GM21528 (cell line): ENCODE measurements around the gene SYT13.

Source experiments
- ATAC-seq: cut with Tn5 transposase; IDR thresholded peaks from one replicate; pipeline ENCODE4 v1.9.1; 2021; ENCODE audit warnings: mild to moderate bottlenecking, moderate library complexity; ENCODE audit not compliant: unreplicated experiment, low FRiP score

The SYT13 gene

DNA sequence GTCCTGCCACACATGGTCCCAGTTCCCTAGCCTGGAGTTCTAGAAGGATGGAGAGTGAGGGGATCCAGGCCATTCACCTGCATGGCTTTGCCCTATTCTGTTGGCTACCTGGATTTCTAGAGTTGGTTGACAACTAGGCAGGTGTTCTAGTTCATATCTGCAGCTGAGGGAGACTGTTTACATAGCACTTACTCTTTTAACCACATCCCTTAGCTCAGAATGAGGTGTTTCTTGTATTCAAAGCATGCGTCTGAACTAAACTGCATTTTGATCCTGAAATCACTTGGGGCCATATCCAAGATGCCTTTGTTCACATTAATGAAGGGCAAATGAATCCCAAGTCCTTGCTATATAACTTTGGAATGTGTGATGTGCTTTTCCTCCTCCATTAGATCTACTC is 60.9 kb downstream of the SYT13 start:
- no peak for ATAC-seq

DNA sequence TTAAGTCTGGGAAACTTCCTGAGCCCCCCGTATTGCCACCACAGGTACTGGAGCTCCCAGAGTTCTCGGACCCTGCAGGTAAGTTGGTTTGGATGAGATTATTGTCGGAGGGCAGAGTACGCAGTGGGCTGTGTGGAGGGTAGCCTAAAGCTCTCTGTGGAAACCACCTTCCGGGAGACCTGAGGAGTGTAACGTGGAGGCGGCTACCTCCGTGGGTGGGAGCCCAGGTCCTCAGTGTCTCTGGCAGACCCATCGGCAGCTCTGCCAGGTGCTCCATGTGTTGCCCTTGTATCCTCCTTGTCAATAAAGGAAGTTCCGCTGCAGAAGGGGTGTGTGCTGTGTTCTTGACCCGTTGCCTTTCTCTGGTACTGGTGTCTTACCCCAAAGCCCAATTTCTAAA is 61.4 kb downstream of the SYT13 start:
- ATAC-seq: no peak

DNA sequence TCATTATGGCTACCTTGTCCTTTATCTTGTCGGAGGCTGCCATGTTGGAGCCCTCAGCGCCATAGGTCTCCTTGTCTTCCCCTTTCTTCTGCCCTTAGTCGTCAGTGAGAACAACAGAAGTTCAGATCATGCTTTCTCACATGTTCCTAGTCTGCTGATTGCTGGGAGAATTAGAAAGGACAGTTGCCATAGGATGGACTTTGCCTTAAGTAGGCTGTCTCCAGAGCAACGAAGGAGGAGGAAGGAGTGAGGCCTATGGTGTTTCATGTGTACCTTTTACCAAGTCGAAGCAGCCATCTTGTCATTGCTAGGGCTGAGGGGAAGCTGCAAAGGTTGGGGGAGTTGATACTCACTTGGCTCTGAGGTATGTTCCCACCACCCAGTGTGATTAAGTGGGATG is 62.6 kb downstream of the SYT13 start:
- no peak for ATAC-seq

DNA sequence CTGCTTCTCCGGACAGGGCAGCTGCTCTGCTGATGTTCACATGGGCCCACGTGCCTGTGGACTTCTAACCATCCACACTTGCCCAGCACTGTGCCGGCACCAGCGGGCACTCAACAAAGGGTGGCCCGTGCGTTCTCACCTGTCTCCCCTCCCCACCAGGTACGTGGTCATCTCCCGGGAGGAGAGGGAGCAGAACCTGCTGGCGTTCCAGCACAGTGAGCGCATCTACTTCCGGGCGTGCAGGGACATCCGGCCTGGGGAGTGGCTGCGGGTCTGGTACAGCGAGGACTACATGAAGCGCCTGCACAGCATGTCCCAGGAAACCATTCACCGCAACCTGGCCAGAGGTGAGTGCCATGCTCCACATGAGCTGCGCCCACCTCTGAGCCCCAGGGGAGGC is 66.7 kb downstream of the SYT13 start:
- ATAC-seq: no peak

DNA sequence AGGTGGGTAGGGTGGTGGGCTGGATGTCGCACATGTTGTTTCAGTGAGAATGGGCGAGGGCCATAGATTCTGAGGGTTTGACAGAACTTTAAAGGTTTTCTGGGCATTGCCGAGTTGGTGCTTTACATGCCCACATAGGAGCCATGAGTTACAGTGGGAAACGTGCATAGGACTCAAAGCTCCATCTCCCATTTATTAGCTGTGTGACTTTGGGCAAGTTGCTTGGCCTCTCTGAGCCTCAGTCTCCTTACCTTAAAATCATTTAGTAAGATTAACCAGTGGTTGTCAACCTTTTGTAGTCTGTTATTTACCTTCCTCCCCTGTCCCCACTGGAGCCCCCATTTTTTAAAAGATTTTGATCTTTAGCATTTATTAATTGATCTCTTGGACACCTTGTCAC is 67.4 kb downstream of the SYT13 start:
- no peak for ATAC-seq

DNA sequence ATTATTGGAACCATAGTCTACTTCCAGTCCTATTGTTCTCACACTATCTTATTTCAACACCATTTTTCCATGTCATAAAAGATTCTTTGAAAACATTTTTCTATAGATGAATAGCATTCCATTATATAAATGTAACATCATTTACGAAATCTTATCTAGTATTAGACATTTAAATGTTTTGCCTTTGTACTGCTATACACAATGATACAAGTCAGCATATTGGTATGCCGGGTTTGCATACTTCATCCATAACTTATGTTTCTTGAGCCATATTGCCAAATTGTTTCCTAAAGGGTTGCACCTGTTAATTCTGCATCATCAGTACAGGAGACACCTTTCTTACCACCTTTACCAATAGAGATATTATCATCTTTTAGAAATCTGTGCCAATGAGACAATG is 68.2 kb downstream of the SYT13 start:
- no peak for ATAC-seq

DNA sequence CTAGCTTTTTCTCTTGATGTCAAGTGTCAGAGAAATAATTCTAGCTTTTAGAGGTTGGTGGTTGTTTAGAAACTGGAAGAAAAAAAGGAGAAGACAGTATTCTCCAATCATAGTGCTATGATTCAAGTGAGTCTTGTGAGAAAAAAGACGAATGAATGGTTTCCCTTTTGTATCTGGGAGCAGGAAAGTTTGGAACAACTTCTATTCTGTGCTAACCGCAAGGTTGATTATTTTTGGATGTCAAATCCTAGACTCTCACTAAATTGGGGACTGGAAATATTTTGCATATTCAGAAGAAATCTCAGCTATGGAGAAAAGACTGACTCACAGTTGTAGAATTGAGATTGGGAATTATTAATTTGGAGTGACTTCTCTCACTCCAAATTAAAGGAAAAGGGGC is 69.2 kb downstream of the SYT13 start:
- no peak for ATAC-seq

DNA sequence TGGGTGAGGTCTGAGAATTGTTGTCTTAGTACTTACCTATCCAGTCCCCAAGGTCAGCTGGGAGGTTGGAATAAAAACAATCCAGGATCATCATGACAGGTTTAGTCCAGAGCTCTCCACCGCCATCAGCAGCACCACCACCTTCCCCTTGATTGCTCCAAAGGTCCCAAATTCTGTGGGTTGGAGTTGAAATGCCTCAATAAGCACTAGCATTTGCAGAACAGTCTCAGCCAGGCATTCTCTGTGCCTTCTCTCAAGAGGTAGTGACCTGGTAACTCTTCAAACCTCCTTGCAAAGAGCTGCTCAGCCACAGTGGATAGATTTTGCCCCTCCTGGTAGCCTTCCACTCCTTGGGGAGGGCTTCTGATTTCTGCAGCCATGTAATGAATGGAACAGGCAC is 70.1 kb downstream of the SYT13 start:
- ATAC-seq: no peak

DNA sequence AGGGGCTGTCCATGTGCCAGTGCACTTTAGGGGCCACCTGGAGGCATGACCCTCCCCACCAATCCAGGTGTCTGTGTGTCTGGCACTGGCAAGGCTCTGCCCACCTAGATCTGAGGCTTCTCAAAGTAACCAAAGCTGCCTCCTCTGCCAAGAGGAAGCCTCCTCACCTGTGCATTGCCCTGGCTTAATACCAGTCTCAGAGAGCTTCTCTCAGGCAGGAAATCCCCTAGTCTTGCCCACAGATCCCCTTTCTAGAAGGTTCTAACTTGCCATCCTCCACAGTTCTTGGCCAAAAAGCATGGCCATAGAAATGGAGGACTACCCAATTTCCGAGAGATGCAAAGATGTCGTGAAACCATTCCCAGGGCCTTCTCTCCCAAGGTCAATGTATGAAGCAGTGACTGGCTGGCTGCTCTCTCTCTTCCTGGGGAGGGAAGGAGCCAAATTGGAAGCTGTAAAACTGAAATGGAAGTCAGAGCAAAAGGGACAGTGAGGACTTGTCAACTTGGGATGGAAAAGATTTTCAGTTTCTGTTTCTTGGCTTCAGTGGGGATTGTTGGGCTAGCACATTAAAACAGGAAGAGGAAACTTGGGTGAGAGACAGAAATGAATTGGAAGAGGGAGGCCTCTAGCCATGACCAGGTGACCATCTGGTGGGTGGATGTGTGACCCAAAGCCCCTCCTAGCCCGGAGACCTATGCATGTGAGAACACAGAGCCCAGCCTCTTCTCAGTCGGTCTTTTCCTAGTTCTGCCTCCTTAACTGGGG is 70.9 kb downstream of the SYT13 start:
- no peak for ATAC-seq

DNA sequence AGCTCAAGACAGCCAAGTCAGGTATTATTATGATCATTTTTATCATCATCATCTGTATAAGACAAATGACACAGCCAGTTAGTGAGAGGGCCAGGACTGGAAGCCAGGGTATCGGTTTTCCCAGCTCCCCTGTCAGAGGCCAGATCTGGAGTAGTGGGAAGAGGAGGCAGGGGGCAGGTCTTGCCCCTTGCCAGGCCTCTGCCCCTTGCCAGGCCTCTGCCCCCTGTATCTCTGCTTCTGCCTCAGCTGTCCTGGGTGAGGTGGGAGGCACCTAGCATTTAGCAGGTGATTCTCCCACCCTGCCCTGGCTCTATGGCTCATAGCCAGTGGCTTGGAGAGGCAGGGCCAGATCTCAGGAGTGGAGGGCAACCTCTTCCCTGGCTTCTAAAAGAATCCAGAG is 72.4 kb downstream of the SYT13 start:
- ATAC-seq: no peak

DNA sequence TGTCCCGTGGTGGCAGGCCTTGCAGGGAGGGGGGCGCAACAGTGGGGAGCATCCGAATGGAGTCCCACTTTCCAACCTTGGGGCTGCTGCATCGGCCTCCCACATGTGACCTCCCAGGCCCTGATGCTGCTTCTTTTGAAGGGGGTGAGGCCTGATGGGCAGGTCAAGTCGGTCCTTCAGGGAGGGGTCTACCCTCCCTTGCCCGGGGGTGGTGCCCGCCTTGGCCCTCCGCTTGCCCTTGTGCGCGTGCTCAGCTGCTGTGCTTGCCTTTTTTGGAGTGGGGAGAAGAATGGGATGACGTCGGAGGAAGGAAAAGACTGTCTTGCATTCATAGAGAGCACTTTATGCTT is 72.8 kb downstream of the SYT13 start:
- ATAC-seq: no peak

DNA sequence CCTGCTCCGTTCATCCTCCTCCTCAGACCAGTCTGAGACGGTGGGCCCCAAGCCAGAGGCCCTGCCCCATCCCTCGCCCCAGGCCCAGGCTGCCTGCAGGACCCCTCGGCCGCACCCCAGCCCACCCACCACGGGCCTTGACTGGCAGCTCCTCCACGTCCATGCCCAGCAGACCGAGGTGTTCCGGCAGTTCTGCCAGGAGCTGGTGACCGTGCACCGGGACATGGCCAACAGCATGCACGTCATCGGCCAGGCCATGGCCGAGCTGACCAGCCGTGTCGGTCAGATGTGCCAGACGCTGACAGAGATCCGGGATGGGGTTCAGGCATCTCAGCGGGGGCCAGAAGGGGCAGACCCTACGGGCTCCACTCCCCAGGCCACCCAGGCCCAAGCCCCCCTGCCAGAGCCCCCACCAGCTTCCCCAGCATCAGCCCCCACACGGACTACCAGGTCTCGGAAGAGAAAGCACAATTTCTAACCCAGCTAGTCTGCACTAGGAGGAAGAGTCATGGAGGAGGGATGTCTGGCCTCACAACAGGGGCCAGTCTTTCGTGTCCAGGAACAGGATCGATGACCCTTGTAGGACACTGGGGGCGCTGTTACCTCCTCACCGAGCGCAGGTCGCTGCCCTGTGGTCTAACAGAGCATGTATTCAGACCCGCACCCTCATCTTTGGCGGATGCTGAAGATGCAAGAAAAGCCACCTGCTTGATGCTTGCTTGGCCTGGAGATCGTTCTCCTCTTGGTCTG is 73.4 kb downstream of the SYT13 start:
- no peak for ATAC-seq

DNA sequence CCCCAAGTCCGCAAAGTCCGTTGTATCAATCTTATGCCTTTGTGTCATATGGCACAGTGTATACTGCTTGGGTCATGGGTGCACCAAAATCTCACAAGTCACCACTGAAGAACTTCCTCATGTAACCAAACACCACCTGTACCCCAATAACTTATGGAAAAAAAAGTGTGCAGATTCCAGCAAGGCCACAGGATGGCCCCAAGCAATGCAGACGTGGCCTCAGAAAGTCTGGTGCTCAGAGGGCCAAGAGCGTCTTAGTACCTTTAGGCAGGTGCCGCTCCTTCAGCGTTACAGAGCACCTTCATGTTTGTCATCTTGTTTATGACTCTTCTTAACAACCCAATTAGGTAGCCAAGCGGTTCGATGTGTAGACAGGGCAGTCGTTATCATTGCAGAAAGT is 74.4 kb downstream of the SYT13 start:
- ATAC-seq: no peak

DNA sequence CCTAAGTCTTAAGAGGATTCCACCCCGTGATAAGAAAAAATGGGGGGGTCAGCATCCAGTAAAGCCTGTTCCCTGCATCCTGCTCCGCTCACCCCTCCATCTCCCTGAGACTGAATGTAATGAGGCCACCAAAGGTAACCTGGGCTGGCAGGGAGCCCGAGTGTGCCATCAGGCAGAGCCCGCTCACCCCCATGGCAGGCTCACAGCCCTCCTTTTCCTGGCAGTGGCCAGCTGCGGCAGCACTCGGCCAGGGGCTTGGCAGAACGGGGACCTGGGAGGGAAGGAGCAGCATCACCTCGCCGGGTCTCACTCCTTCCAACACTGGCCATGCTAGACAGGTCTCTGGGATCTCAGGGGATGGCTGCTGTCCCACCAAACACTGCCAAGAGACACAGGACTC is 75.3 kb downstream of the SYT13 start:
- ATAC-seq: no peak

DNA sequence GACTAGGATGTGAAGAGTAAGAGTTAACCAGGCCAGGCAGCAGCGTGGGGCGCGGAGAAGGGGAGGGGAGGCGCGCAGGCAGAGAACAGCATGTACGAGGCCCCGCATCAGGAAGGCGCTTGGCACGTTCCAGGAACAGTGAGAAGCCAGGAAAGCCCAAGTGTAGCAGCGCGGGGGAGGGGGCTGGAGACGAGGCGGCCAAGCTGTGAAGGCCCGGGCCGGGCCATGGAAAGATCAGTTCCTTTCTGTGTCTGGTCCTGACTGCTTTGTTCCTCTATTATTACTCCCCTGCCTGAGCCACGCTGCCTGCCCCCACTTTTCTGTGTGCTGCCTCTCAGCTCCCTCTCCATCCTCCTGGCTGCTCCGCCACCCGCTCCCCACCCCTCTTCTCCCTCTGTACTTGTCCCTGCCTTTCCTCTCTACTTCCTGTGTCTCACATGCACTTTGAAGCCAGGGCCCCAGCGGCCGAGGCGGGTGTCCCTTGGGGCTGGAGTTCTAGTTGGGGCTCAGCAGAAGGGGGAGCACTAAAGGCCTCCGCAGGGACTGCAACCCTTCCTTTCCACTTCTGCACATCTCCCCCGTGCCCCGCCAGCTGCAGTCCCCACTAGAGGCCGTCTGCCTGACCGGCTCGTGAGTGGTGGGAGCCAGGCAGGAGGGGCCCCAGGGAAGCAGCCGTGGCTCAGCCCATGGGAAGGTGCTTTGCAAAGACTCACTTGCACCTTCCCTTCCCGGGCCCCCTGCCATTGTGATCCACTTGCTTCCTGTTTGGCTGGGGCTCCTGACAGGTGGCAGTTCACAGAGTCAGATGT is 76.0 kb downstream of the SYT13 start:
- no peak for ATAC-seq

DNA sequence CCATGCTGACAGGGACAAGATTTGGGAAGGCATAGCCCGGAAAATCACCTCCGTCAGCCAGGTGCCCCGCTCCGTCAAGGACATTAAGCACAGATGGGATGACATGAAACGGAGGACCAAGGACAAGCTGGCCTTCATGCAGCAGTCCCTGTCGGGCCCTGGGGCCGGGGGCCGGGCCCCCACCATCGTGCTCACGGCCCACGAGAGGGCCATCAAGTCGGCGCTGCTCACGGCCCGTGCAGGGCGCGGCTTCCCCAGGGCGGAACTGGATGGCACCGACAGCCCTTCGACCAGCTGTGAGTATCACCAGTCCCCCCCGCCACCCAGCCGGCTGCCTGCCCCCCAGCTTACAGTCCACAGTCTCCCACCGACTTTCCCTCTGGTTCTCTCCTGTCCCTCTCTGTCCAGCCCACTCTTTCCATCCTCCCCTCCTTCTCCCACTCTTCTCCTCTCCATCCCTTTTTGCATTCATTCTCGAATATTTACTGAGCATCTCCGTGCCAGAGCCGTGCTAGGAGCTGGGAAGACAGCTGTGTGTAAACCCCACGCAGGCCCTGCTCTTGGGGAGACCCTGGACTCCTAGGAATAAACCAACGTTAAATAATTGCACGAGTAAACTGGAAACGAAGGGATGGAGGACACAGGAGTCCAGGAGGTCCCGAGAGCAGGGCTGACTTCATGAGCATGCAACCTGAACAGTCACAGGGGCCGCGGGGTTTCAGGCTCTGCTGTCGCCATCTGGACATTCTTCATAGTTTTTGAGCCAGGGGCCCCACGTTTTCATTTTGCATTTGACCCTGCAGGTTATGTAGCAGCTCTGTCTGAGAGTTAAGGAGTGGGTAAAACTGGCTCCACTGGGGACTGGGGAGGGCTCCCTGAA is 76.9 kb downstream of the SYT13 start:
- no peak for ATAC-seq

DNA sequence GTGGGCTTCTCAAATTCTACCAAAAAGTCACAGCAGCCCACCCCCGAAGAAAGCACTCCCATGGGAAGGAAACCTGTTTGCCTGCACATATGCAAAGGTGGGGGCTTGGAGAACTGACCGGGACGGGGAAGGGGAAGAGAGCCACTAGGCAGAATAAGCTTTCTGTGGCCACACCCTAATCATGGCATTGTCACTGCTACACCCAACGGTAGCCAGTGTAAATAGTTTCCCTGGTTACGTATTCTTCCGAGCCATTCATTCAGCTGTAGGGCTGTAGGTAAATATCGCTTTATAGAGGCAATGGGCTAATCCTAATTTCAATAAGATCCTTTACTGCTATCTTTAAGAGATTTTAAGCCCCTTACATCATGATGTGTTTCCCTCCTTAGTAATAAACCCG is 78.0 kb downstream of the SYT13 start:
- no peak for ATAC-seq

DNA sequence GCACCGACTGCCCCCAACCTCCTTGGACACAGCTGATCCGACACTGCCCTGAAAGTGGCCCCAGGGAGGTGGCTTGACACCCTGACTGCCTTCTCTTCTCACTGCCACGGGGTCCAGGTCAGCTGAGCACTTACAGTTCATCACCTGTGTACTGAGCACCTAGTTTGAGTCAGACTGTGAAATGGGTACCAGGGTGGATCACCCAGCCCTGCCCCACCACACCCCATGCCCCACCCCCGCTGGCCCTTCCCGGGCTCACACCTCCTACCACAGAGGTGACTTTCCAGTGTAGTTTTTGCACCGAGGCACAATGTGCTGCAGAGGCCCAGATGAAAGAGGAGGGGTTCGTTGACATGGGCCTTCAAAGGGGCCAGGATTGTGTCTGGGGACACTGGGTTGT is 80.2 kb downstream of the SYT13 start:
- ATAC-seq: no peak

DNA sequence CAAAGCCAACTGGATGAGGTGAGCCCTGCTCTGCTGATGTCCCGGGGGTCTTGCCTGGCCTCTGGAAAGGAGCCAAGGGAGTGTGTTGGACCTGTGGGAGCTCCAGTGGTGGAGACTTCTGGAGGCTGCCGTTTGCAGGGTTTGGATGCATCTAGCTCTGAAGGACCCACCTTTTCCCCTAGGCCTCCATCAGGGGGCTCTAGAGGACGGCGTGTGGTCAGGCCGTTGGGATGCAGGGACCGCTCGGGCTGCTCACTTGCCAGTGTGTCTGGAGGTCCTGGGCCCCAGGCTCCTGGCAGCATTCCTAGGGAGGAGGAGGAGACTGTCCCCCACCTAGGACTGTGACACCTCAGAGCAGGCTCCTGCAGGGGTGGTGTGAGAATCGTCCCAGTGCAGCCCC is 81.4 kb downstream of the SYT13 start:
- no peak for ATAC-seq

DNA sequence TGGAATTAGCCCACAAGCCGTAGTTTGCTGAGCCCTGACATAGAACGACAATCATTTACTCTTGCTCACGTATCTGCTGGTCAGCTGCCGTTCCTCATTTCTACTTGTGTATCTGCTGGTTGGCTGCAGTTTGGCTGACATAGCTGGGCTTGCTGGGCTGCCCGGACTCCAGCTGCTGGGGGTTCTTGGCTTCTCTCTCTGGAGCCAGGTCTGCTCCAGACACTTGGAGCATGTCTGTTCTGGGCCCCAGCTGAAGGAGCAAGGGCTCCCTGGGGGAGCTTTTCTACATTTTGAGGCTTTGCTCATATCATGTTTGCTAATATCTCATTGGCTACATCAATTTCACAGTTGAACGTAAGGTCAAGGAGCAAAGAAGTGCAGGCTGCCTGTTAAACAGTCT is 92.4 kb downstream of the SYT13 start:
- no peak for ATAC-seq
